Peyer's patch (tissue), 4 donors: ENCODE results near the gene CRELD1.

Experiments used
- CTCF ChIP-seq, 6 experiments: fragments of 450-650 bp in 4 of 6; fragments of 200-600 bp in 2 of 6; sonication (generic) in 1 of 6; IDR thresholded peaks; one replicate each; pipeline ENCODE4 v1.5.1; 2017 to 2019; ENCODE audit warnings: antibody characterized with exemption in 6 of 6, mild to moderate bottlenecking in 3 of 6, moderate library complexity in 1 of 6
- POLR2A ChIP-seq, 2 donors: fragments of 450-650 bp; IDR thresholded peaks; one replicate each; pipeline ENCODE4 v1.5.1; 2017; ENCODE audit warnings: antibody characterized with exemption in 2 of 2, mild to moderate bottlenecking in 2 of 2, moderate library complexity in 2 of 2

GRCh38 chr3:9932843-9933560 is 632 bp upstream of the CRELD1 start:
- TF ChIP-seq POLR2A (IDR thresholded peaks at IDR 0.05), result no peak
- peak; percentile 70 to 87 (median 79) for TF ChIP-seq CTCF (IDR thresholded peaks at IDR 0.05)
